HUES64 (cell line): Measurements from ENCODE around the gene PDZK1.
"Not testable (repeated sequence)": the region's sequence is repeated elsewhere in the genome, so short reads cannot be mapped to it uniquely, and the experiment has no call there.

Experiments used
- H3K27ac ChIP-seq: 2 replicates; pipeline ENCODE4 v1.7.0; 2013; ENCODE audit warnings: low read depth, low read length, inconsistent platforms
- H3K27me3 ChIP-seq: 2 replicates; pipeline ENCODE4 v1.6.1; 2013; ENCODE audit warnings: mild to moderate bottlenecking, low read length; ENCODE audit not compliant: insufficient read depth
- H3K36me3 ChIP-seq: 2 replicates; pipeline ENCODE4 v1.6.1; 2013; ENCODE audit warnings: mild to moderate bottlenecking, low read length; ENCODE audit not compliant: insufficient read depth
- H3K4me1 ChIP-seq: 2 replicates; pipeline ENCODE4 v1.6.1; 2013; ENCODE audit warnings: mild to moderate bottlenecking, low read length, moderate library complexity; ENCODE audit not compliant: insufficient read depth
- H3K4me3 ChIP-seq: 2 replicates; pipeline ENCODE4 v1.5.1; 2013; ENCODE audit warnings: mild to moderate bottlenecking, low read length, moderate library complexity
- H3K9ac ChIP-seq: 2 replicates; pipeline ENCODE4 v1.6.1; 2013; ENCODE audit warnings: mild to moderate bottlenecking, low read depth, low read length
- H3K9me3 ChIP-seq: 2 replicates; pipeline ENCODE4 v1.6.1; 2013; ENCODE audit warnings: low read depth, low read length; ENCODE audit not compliant: insufficient read depth
- WGBS: fragments of 150-250, 120-280 bp; methylation state at CpG from one replicate; pipeline ENCODE4 v1.1.7; 2013; ENCODE audit warnings: missing lambda C conversion rate; 5-methylcytosine and 5-hydroxymethylcytosine counted together

PDZK1 gene

GRCh38 chr1:145636237-145636636 is 70.9 kb downstream of the PDZK1 start:
- not testable (repeated sequence) for H3K9me3 ChIP-seq, H3K9ac ChIP-seq, H3K27ac ChIP-seq, H3K27me3 ChIP-seq, H3K4me1 ChIP-seq, H3K4me3 ChIP-seq, H3K36me3 ChIP-seq
- 100% methylated on average over 1 of the region's 1 CpG for WGBS

- H3K4me1 ChIP-seq, H3K4me3 ChIP-seq, H3K27ac ChIP-seq, H3K9me3 ChIP-seq, H3K27me3 ChIP-seq, H3K36me3 ChIP-seq, H3K9ac ChIP-seq: not testable (repeated sequence)
- WGBS, result no CpG with 5 or more reads among the region's 1 CpG
Observed at GRCh38 chr1:145622177-145622576, 85.0 kb downstream of the PDZK1 start.
